Neural progenitor cell (in vitro differentiated cells): Measurements from ENCODE around the gene VAT1L. TPM values are rescaled to one million over a fixed set of nuclear protein-coding genes. Genes with fewer than 3 reads are reported as not detected.

Source experiments
- DNase-seq: peaks from one replicate; pipeline ENCODE4 v3.0.0-alpha.2; 2016; ENCODE audit warnings: low spot score
- H2AFZ ChIP-seq: fragments of 200-600 bp; sonication (generic); replicated peaks from 2 replicates; pipeline ENCODE4 v1.6.1; 2016; ENCODE audit warnings: antibody characterized with exemption
- H3F3A ChIP-seq: fragments of 200-600 bp; sonication (generic); 2 replicates; pipeline ENCODE4 v1.6.1; 2016; ENCODE audit warnings: antibody characterized with exemption, low read depth
- H3K27ac ChIP-seq: fragments of 200-600 bp; sonication (generic); 2 replicates; pipeline ENCODE4 v1.5.1; 2016; ENCODE audit warnings: mild to moderate bottlenecking
- H3K27me3 ChIP-seq: fragments of 200-600 bp; sonication (generic); 2 replicates; pipeline ENCODE4 v1.6.1; 2016; ENCODE audit warnings: mild to moderate bottlenecking, moderate library complexity
- H3K36me3 ChIP-seq: fragments of 200-600 bp; sonication (generic); 2 replicates; pipeline ENCODE4 v1.5.1; 2016
- H3K4me1 ChIP-seq: fragments of 200-600 bp; sonication (generic); 2 replicates; pipeline ENCODE4 v1.6.1; 2016; ENCODE audit warnings: mixed run types
- H3K4me2 ChIP-seq: fragments of 200-600 bp; sonication (generic); 2 replicates; pipeline ENCODE4 v1.6.1; 2016
- H3K4me3 ChIP-seq: fragments of 200-600 bp; sonication (generic); 2 replicates; pipeline ENCODE4 v1.5.1; 2016
- H3K79me2 ChIP-seq: fragments of 200-600 bp; sonication (generic); 2 replicates; pipeline ENCODE4 v1.6.1; 2016; ENCODE audit warnings: low read depth
- H3K9ac ChIP-seq: fragments of 200-600 bp; sonication (generic); 2 replicates; pipeline ENCODE4 v1.6.1; 2016
- H3K9me3 ChIP-seq: fragments of 200-600 bp; sonication (generic); 2 replicates; pipeline ENCODE4 v1.5.1; 2016; ENCODE audit warnings: low read depth
- H4K20me1 ChIP-seq: fragments of 200-600 bp; sonication (generic); 2 replicates; pipeline ENCODE4 v1.6.1; 2016; ENCODE audit warnings: low read depth
- H3K27ac Mint-ChIP-seq: 3 replicates; pipeline ENCODE4 v1.8.0; 2021; ENCODE audit warnings: mixed read lengths
- H3K27me3 Mint-ChIP-seq: 2 replicates; pipeline ENCODE4 v1.8.0; 2022; ENCODE audit warnings: low read depth, mild to moderate bottlenecking, inconsistent platforms, moderate library complexity, mixed read lengths; ENCODE audit not compliant: insufficient read depth
- H3K36me3 Mint-ChIP-seq: 3 replicates; pipeline ENCODE4 v1.8.0; 2021; ENCODE audit warnings: mixed read lengths
- H3K4me1 Mint-ChIP-seq: 3 replicates; pipeline ENCODE4 v1.8.0; 2021; ENCODE audit warnings: mixed read lengths
- H3K4me3 Mint-ChIP-seq: 3 replicates; pipeline ENCODE4 v1.8.0; 2021; ENCODE audit warnings: mild to moderate bottlenecking, moderate library complexity, mixed read lengths
- H3K9me3 Mint-ChIP-seq: 3 replicates; pipeline ENCODE4 v1.8.0; 2020; ENCODE audit warnings: mixed read lengths
- CTCF ChIP-seq: fragments of 200-600 bp; sonication (generic); IDR thresholded peaks from 2 replicates; pipeline ENCODE4 v1.5.1; 2017; ENCODE audit warnings: antibody characterized with exemption, mild to moderate bottlenecking
- EZH2 ChIP-seq: fragments of 200-600 bp; sonication (generic); IDR thresholded peaks from 2 replicates; pipeline ENCODE4 v1.6.1; 2017; ENCODE audit warnings: antibody characterized with exemption, mild to moderate bottlenecking, moderate library complexity
- EZH2phosphoT487 ChIP-seq: fragments of 200-600 bp; sonication (generic); IDR thresholded peaks from 2 replicates; pipeline ENCODE4 v1.6.1; 2017; ENCODE audit warnings: antibody characterized with exemption
- total RNA-seq: library from RNA; depleted of rRNA; stranded (reverse); fragments of >200 nt; gene quantifications from 2 replicates; pipeline ENCODE4 v1.2.3, GENCODE V29; 2015; ENCODE audit warnings: low replicate concordance

The VAT1L gene
- total RNA-seq, 1 donor from 2014 or later: 43.2 TPM

GRCh38 chr16:77807021-77807420, 18.7 kb downstream of the VAT1L start:
- DNase-seq: no peak
- Histone ChIP-seq H3K9ac (no peak overlapping the region), H3K27ac (no peak overlapping the region), H3K4me3 (no peak overlapping the region), H3K27me3 (no peaks in the 10 kb centered on the region), H3K9me3 (peaks cover 3% of the 10 kb centered on the region), H3K36me3 (no peaks in the 10 kb centered on the region), H2AFZ (no peak overlapping the region), H3K79me2 (peaks cover 26% of the 10 kb centered on the region), H4K20me1 (no peaks in the 10 kb centered on the region), H3K4me2 (no peak overlapping the region), H3K4me1 (no peaks in the 10 kb centered on the region), H3F3A (no peaks in the 10 kb centered on the region)
- no peak overlapping the region for H3K4me3 Mint-ChIP-seq
- no peak overlapping the region for H3K27ac Mint-ChIP-seq
- peaks cover 15% of the 10 kb centered on the region for H3K4me1 Mint-ChIP-seq
- H3K36me3 Mint-ChIP-seq: peaks cover 54% of the 10 kb centered on the region
- TF ChIP-seq EZH2phosphoT487 (no peak), EZH2 (no peak), CTCF (no peak)
- peaks cover 36% of the 10 kb centered on the region for H3K9me3 Mint-ChIP-seq
- peaks cover 3% of the 10 kb centered on the region for H3K27me3 Mint-ChIP-seq

DNA sequence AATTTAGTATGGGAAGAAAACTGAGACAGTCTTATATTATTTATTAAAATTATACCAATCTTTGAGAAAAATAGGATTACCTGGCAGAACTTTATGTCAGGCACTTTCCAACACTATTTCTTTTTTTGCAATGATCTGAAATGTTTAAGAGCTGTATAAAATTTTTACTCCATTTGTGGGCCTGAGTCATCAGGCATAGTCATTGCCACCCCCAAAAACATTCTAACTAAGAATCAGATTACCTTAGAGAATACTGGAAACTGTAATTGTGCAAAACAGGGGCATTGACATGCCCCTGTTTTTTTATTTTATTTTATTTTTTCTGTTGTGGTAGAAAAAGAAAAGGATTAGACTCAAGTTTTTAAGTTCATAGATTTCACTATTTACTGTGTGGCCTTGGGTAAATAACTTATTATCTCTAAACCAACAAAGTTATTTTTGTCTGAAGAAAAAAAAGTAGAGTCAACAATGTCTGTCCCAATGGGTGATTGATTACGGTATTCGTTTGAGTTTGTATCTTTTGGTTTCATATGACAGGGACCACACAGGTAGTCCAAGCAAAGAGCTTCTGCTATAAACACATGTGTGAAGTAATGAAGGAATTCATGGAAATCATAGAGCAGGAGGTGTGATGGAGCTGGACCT, 24.6 kb downstream of the VAT1L start:
- no peak for DNase-seq
- Histone ChIP-seq H3K27ac (no peak overlapping the region), H2AFZ (no peak overlapping the region), H3K36me3 (no peaks in the 10 kb centered on the region), H3K27me3 (no peaks in the 10 kb centered on the region), H3K9ac (no peak overlapping the region), H3K79me2 (peaks cover 39% of the 10 kb centered on the region), H3K4me2 (no peak overlapping the region), H4K20me1 (no peaks in the 10 kb centered on the region), H3K4me3 (no peak overlapping the region), H3K9me3 (peaks cover 3% of the 10 kb centered on the region), H3F3A (no peaks in the 10 kb centered on the region), H3K4me1 (no peaks in the 10 kb centered on the region)
- TF ChIP-seq EZH2phosphoT487: no peak
- no peak for TF ChIP-seq EZH2
- TF ChIP-seq CTCF: no peak
- no peak overlapping the region for H3K4me3 Mint-ChIP-seq
- H3K36me3 Mint-ChIP-seq: peaks cover 31% of the 10 kb centered on the region
- no peaks in the 10 kb centered on the region for H3K27me3 Mint-ChIP-seq
- peaks cover 13% of the 10 kb centered on the region for H3K4me1 Mint-ChIP-seq
- H3K9me3 Mint-ChIP-seq: peaks cover 18% of the 10 kb centered on the region
- no peak overlapping the region for H3K27ac Mint-ChIP-seq

GRCh38 chr16:77816293-77816692, 27.9 kb downstream of the VAT1L start:
- Histone ChIP-seq H3F3A (no peaks in the 10 kb centered on the region), H3K4me1 (peaks cover 12% of the 10 kb centered on the region), H3K36me3 (no peaks in the 10 kb centered on the region), H3K79me2 (peaks cover 17% of the 10 kb centered on the region), H2AFZ (no peak overlapping the region), H3K9ac (no peak overlapping the region), H4K20me1 (no peaks in the 10 kb centered on the region), H3K27me3 (no peaks in the 10 kb centered on the region), H3K4me2 (no peak overlapping the region), H3K4me3 (no peak overlapping the region), H3K27ac (no peak overlapping the region), H3K9me3 (no peaks in the 10 kb centered on the region)
- Mint-ChIP-seq H3K27me3 (no peaks in the 10 kb centered on the region), H3K4me1 (peaks cover 35% of the 10 kb centered on the region), H3K36me3 (peaks cover 14% of the 10 kb centered on the region), H3K9me3 (no peaks in the 10 kb centered on the region), H3K4me3 (no peak overlapping the region), H3K27ac (peak overlapping the region; percentile 72)
- no peak for TF ChIP-seq EZH2phosphoT487
- no peak for TF ChIP-seq EZH2
- TF ChIP-seq CTCF: no peak
- no peak for DNase-seq
